GM12878 (cell line): ENCODE measurements around the gene UBAP1L. TPM values are rescaled to one million over a fixed set of nuclear protein-coding genes. Genes with fewer than 3 reads are reported as not detected.

Source experiments
- ATAC-seq: fragments of 200-7000 bp; cut with Tn5 transposase; 3 replicates; pipeline ENCODE4 v1.9.1; 2020; ENCODE audit warnings: mild to moderate bottlenecking, moderate library complexity
- BruUV-seq: library from RNA; stranded (reverse); fragments of 400-500 nt; replicated peaks from 2 replicates; lab custom pipeline; 2021; lab: Mats Ljungman, UMichigan
- CTCF ChIA-PET: fragments of 300-600 bp; sonication (Branson Sonifier 250); formaldehyde crosslinking; extraction: SDS; loops from one replicate; lab custom pipeline; 2021; ENCODE audit warnings: inconsistent platforms; lab: Yijun Ruan, JAX
- POLR2A ChIA-PET: fragments of 350-600 bp; formaldehyde crosslinking; extraction: SDS; loops from one replicate; lab custom pipeline; 2021; ENCODE audit warnings: inconsistent platforms; lab: Charles Lee
- RAD21 ChIA-PET: fragments of 300-600 bp; sonication (Branson Sonifier 250); formaldehyde crosslinking; loops from one replicate; lab custom pipeline; 2023; ENCODE audit warnings: antibody characterized with exemption; ENCODE audit not compliant: unreplicated experiment; lab: Charles Lee
- SMC1A ChIA-PET: fragments of 300-600 bp; sonication (Branson Sonifier 250); formaldehyde crosslinking; loops from one replicate; lab custom pipeline; 2023; ENCODE audit not compliant: unreplicated experiment, uncharacterized antibody; lab: Charles Lee
- DNase-seq: peaks from one replicate; pipeline ENCODE4 v3.0.0-alpha.2; 2011; ENCODE audit warnings: low read depth, low spot score
- FAIRE-seq: peaks from 3 replicates; lab custom pipeline; 2011; peaks lifted over from hg19 to GRCh38; lab: Jason Lieb, UNC
- H2AFZ ChIP-seq: 2 replicates; pipeline ENCODE4 v1.6.0; 2011; ENCODE audit warnings: low read depth, low read length, control low read depth; ENCODE audit not compliant: control insufficient read depth
- H3K27ac ChIP-seq: 2 replicates; pipeline ENCODE4 v1.5.1; 2011; ENCODE audit warnings: control low read depth; ENCODE audit not compliant: control insufficient read depth, insufficient read depth
- H3K27me3 ChIP-seq, 2 experiments: replicated peaks in 1 of 2; 2 replicates each; pipeline versions ENCODE4 v1.6.0 to v1.6.1; 2011; ENCODE audit warnings: low read length in 1 of 2; ENCODE audit not compliant: control insufficient read depth in 2 of 2, insufficient read depth in 2 of 2
- H3K36me3 ChIP-seq, 2 experiments: 2 replicates each; pipeline ENCODE4 v1.5.1; 2011; ENCODE audit warnings: low read length in 1 of 2; ENCODE audit not compliant: control insufficient read depth in 2 of 2, insufficient read depth in 2 of 2
- H3K4me1 ChIP-seq: 2 replicates; pipeline ENCODE4 v1.6.1; 2011; ENCODE audit warnings: mild to moderate bottlenecking, low read length, moderate library complexity, mixed read lengths; ENCODE audit not compliant: control insufficient read depth, insufficient read depth
- H3K4me2 ChIP-seq: 2 replicates; pipeline ENCODE4 v1.6.0; 2011; ENCODE audit warnings: control low read depth; ENCODE audit not compliant: control insufficient read depth, insufficient read depth
- H3K4me3 ChIP-seq: fragments of 200-600 bp; sonication (generic); 2 replicates; pipeline ENCODE4 v1.5.1; 2016
- H3K79me2 ChIP-seq: 2 replicates; pipeline ENCODE4 v1.6.0; 2011; ENCODE audit warnings: low read length; ENCODE audit not compliant: control insufficient read depth, insufficient read depth
- H3K9ac ChIP-seq: 2 replicates; pipeline ENCODE4 v1.8.0; 2011; ENCODE audit warnings: low read length, control low read depth, mixed read lengths; ENCODE audit not compliant: control insufficient read depth, insufficient read depth
- H3K9me3 ChIP-seq: replicated peaks from 3 replicates; pipeline ENCODE4 v1.5.1; 2011; ENCODE audit warnings: mild to moderate bottlenecking, low read length; ENCODE audit not compliant: control insufficient read depth, insufficient read depth
- H4K20me1 ChIP-seq: 2 replicates; pipeline ENCODE4 v1.6.0; 2011; ENCODE audit not compliant: control insufficient read depth, insufficient read depth
- BCL3 ChIP-seq: IDR thresholded peaks from 2 replicates; pipeline ENCODE4 v1.6.1; 2011; ENCODE audit warnings: borderline replicate concordance, low read depth, mild to moderate bottlenecking, moderate library complexity, low read length; ENCODE audit not compliant: insufficient read depth, poor library complexity, severe bottlenecking
- CBX3 ChIP-seq: fragments of 200-600 bp; sonication (generic); IDR thresholded peaks from 2 replicates; pipeline ENCODE4 v1.6.1; 2016; ENCODE audit warnings: low read depth, borderline replicate concordance
- CBX5 ChIP-seq: sonication (generic); IDR thresholded peaks from 2 replicates; pipeline ENCODE4 v1.6.1; 2016; ENCODE audit warnings: low read depth, moderate library complexity, mild to moderate bottlenecking, inconsistent platforms
- CHD1 ChIP-seq: IDR thresholded peaks from 2 replicates; pipeline ENCODE4 v1.6.1; 2012; ENCODE audit warnings: low read depth, low read length, improper control_type of control experiment
- E2F4 ChIP-seq: IDR thresholded peaks from 2 replicates; pipeline ENCODE4 v1.6.1; 2012; ENCODE audit warnings: low read depth, low read length, improper control_type of control experiment
- ESRRA ChIP-seq: IDR thresholded peaks from 2 replicates; pipeline ENCODE4 v1.6.1; 2012; ENCODE audit warnings: mild to moderate bottlenecking, low read length, improper control_type of control experiment
- EZH2 ChIP-seq: IDR thresholded peaks from 2 replicates; pipeline ENCODE4 v1.6.1; 2012; ENCODE audit warnings: low read depth, mild to moderate bottlenecking, control low read depth, inconsistent platforms, low read length, borderline replicate concordance; ENCODE audit not compliant: control insufficient read depth
- GATAD2B ChIP-seq: fragments of 450-650 bp; conservative IDR thresholded peaks from 2 replicates; pipeline ENCODE4 v1.6.1; 2017; ENCODE audit warnings: low read depth, mild to moderate bottlenecking, moderate library complexity
- HDAC2 ChIP-seq: fragments of 200-600 bp; sonication (generic); IDR thresholded peaks from 2 replicates; pipeline ENCODE4 v1.6.1; 2017
- MEF2A ChIP-seq: IDR thresholded peaks from 2 replicates; pipeline ENCODE4 v1.6.1; 2011; ENCODE audit warnings: low read depth, mild to moderate bottlenecking, low read length, moderate library complexity; ENCODE audit not compliant: insufficient read depth
- MXI1 ChIP-seq: fragments of 150-350 bp; IDR thresholded peaks from 2 replicates; pipeline ENCODE4 v1.6.1; 2011; ENCODE audit warnings: low read depth, mild to moderate bottlenecking, inconsistent platforms, low read length, improper control_type of control experiment
- SREBF2 ChIP-seq: IDR thresholded peaks from 2 replicates; pipeline ENCODE4 v1.6.1; 2012; ENCODE audit warnings: mild to moderate bottlenecking, low read length
- ZBTB11 ChIP-seq: fragments of 450-650 bp; formaldehyde crosslinking; IDR thresholded peaks from 2 replicates; pipeline ENCODE4 v1.5.0; 2022; ENCODE audit warnings: mild to moderate bottlenecking, missing genetic modification characterization
- ZNF217 ChIP-seq: fragments of 450-650 bp; IDR thresholded peaks from 2 replicates; pipeline ENCODE4 v1.6.1; 2017; ENCODE audit warnings: antibody characterized with exemption, mild to moderate bottlenecking
- WGBS: methylation state at CpG from one replicate; pipeline ENCODE4 v1.1.6; 2016; ENCODE audit warnings: low lambda C conversion rate; ENCODE audit not compliant: insufficient replicate concordance, insufficient coverage; ENCODE audit errors: missing lambda C conversion rate; 5-methylcytosine and 5-hydroxymethylcytosine counted together
- in situ Hi-C: fragments of 300-500 bp; cut with MboI; formaldehyde crosslinking; loops from 9 replicates; pipeline ENCODE4 v1.14.3; 2018; ENCODE audit warnings: mixed read lengths
- intact Hi-C: fragments of 100-400 bp; cut with micrococcal nuclease; formaldehyde crosslinking; loops from one replicate; pipeline ENCODE4 v1.14.2; 2022; ENCODE audit not compliant: unreplicated experiment
- polyA plus RNA-seq, 11 experiments: library from polyadenylated mRNA; depleted of rRNA in 4 of 11; unstranded in 6 of 11; stranded (reverse) in 5 of 11; fragments of >200 nt; fragmentation: Nextera tagmentation in 4 of 11; fragmentation: Illumina TruSeq in 1 of 11; extraction: Ambion mirVana in 4 of 11; extraction: Trizol in 1 of 11; gene quantifications; 1 replicate in 1 of 11; 2 replicates in 10 of 11; pipeline versions ENCODE4 v1.2.1 to v1.2.3, GENCODE V29; 2011 to 2016; ENCODE audit warnings: inconsistent platforms in 2 of 11, missing spikeins in 2 of 11, low read depth in 1 of 11
- total RNA-seq, 4 experiments: library from RNA; depleted of rRNA in 3 of 4; stranded (reverse); fragments of >200 nt in 3 of 4; fragmentation: Illumina TruSeq in 1 of 4; extraction: Trizol in 1 of 4; gene quantifications; 2 replicates each; pipeline versions ENCODE4 v1.2.1 to v1.2.3, GENCODE V29; 2013 to 2021
- TF ChIP-seq, protein P1 (sequence below), 3 experiments: IDR thresholded peaks in 2 of 3; conservative IDR thresholded peaks in 1 of 3; 2 replicates each; pipeline ENCODE4 v1.5.1; 2011; ENCODE audit warnings: low read depth in 3 of 3, low read length in 3 of 3, mild to moderate bottlenecking in 3 of 3, control low read depth in 2 of 3, moderate library complexity in 2 of 3, inconsistent platforms in 1 of 3, mixed read lengths in 1 of 3; ENCODE audit not compliant: control insufficient read depth in 2 of 3, insufficient read depth in 1 of 3; ENCODE audit errors: extremely low read depth in 1 of 3

UBAP1L gene
- total and polyA plus RNA-seq, 10 of the 15 experiments (the other 5 are each of a cell fraction or from before 2014, with no cell fraction given) = 0.03 to 2.6 (median 1.0) TPM

DNA sequence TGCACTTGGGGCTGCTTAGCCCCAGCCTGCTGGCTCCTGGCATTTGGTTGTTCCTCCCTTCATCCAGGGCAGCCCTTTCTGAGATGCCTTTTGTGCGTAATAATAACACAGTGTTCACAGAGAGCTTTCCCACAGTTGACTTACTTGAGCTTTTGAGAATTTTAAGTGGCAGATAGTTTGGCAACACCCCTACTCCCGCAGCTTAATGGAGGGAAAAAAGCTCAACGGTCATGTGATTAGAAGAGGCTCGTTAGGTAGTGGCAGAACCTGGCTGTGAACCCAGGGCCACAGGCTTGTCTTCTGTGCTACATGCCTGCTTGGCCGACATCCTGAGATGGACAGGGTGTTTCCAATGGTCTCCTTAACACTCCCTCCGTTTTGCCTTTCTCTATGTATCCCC, 33.7 kb downstream of the UBAP1L start:
- ChIA-PET POLR2A (no interaction called here), SMC1A (interaction anchor here (0.5 to 1.4 kb wide), 2 partner anchors 16 to 270 kb away, joined by 3 read pairs; no protein-coding TSS in a partner anchor), CTCF (no interaction called here)

More for the DNA sequence above, 33.7 kb downstream of the UBAP1L start:
- Histone ChIP-seq H3K36me3 (no peaks in the 10 kb centered on the region), H3K4me2 (no peak overlapping the region), H3K27me3 (peaks cover 0 to 6% of the 10 kb centered on the region in 2 experiments; a peak in 1 of 4 replicates), H3K4me1 (no peaks in the 10 kb centered on the region), H2AFZ (no peak overlapping the region), H3K9ac (no peak overlapping the region), H3K79me2 (no peaks in the 10 kb centered on the region), H3K4me3 (no peak overlapping the region), H4K20me1 (peaks cover 3% of the 10 kb centered on the region; the same call in 1 of the 2 replicates), H3K9me3 (no peaks in the 10 kb centered on the region), H3K27ac (no peak overlapping the region)
- ATAC-seq (no peak), DNase-seq (no peak), FAIRE-seq (no peak)
- no TSS peak for BruUV-seq
- intact Hi-C loops (loop anchor here (10.0 kb wide), 1 partner anchor 346 kb away; no protein-coding TSS in a partner anchor), in situ Hi-C loops (no loop called here)
- TF ChIP-seq, protein P1, sequence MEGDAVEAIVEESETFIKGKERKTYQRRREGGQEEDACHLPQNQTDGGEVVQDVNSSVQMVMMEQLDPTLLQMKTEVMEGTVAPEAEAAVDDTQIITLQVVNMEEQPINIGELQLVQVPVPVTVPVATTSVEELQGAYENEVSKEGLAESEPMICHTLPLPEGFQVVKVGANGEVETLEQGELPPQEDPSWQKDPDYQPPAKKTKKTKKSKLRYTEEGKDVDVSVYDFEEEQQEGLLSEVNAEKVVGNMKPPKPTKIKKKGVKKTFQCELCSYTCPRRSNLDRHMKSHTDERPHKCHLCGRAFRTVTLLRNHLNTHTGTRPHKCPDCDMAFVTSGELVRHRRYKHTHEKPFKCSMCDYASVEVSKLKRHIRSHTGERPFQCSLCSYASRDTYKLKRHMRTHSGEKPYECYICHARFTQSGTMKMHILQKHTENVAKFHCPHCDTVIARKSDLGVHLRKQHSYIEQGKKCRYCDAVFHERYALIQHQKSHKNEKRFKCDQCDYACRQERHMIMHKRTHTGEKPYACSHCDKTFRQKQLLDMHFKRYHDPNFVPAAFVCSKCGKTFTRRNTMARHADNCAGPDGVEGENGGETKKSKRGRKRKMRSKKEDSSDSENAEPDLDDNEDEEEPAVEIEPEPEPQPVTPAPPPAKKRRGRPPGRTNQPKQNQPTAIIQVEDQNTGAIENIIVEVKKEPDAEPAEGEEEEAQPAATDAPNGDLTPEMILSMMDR (IDR thresholded peaks at IDR 0.05 in 2 of 3, conservative IDR thresholded peaks at IDR 0.05 in 1 of 3; ENCODE audit: control insufficient read depth in 2 of 3, extremely low read depth in 1 of 3, insufficient read depth in 1 of 3, low read depth in 3 of 3, low read length in 3 of 3) = no peak
- TF ChIP-seq E2F4 (no peak), CHD1 (no peak), ZNF217 (no peak), SREBF2 (no peak), MXI1 (no peak), BCL3 (no peak), ZBTB11 (CRISPR knock-in tag) (no peak), HDAC2 (no peak), EZH2 (no peak), CBX3 (no peak), CBX5 (no peak), ESRRA (no peak), GATAD2B (no peak), MEF2A (no peak)
- WGBS = 23% methylated on average over 6 of the region's 6 CpGs
- RAD21 ChIA-PET = no interaction called here
